SK-N-SH (cell line): ENCODE results near the gene LDLRAD1. TPM values are rescaled to one million over a fixed set of nuclear protein-coding genes. Genes with fewer than 3 reads are reported as not detected.

Experiments
- CTCF ChIA-PET: fragments of 300-600, 350-600 bp; formaldehyde crosslinking; extraction: SDS; loops from one replicate; lab custom pipeline; 2021; lab: Yijun Ruan, JAX
- POLR2A ChIA-PET: fragments of 350-600 bp; sonication (Branson Sonifier 250); formaldehyde crosslinking; extraction: SDS; loops from one replicate; lab custom pipeline; 2020; ENCODE audit warnings: antibody characterized with exemption, inconsistent platforms; lab: Yijun Ruan, JAX
- DNase-seq: peaks from one replicate; pipeline ENCODE4 v3.0.0; 2012
- H2AFZ ChIP-seq: fragments of 200-600 bp; sonication (generic); 2 replicates; pipeline ENCODE4 v1.8.1; 2016; ENCODE audit warnings: antibody characterized with exemption, mild to moderate bottlenecking, low read depth
- H3F3A ChIP-seq: fragments of 200-600 bp; sonication (generic); replicated peaks from 2 replicates; pipeline ENCODE3; 2016; ENCODE audit warnings: antibody characterized with exemption, mild to moderate bottlenecking; ENCODE audit not compliant: insufficient read depth
- H3K27ac ChIP-seq, 2 experiments: fragments of 200-500 bp in 1 of 2; fragments of 200-600 bp in 1 of 2; sonication (Bioruptor generic) in 1 of 2; sonication (generic), shearing (Covaris generic) in 1 of 2; 2 replicates each; pipeline versions ENCODE4 v1.5.1 to v1.6.1; 2014 to 2016; ENCODE audit warnings: low read depth in 2 of 2, inconsistent platforms in 1 of 2, low read length in 1 of 2, mild to moderate bottlenecking in 1 of 2, mixed read lengths in 1 of 2
- H3K27me3 ChIP-seq: fragments of 200-600 bp; sonication (generic), shearing (Covaris generic); 2 replicates; pipeline ENCODE4 v1.6.1; 2016; ENCODE audit warnings: mixed run types; ENCODE audit not compliant: insufficient read depth
- H3K36me3 ChIP-seq, 2 experiments: fragments of 200-500 bp in 1 of 2; fragments of 200-600 bp in 1 of 2; sonication (Bioruptor generic) in 1 of 2; sonication (generic) in 1 of 2; replicated peaks in 1 of 2; 2 replicates each; pipeline versions ENCODE3 to v1.5.1; 2014 to 2016; ENCODE audit warnings: low read length in 1 of 2, mild to moderate bottlenecking in 1 of 2; ENCODE audit not compliant: insufficient read depth in 2 of 2, control insufficient read depth in 1 of 2
- H3K4me1 ChIP-seq, 2 experiments: fragments of 200-500 bp in 1 of 2; fragments of 200-600 bp in 1 of 2; sonication (Bioruptor generic) in 1 of 2; sonication (generic), shearing (Covaris generic) in 1 of 2; 2 replicates each; pipeline versions ENCODE4 v1.5.1 to v1.6.1; 2014 to 2016; ENCODE audit warnings: low read depth in 1 of 2, low read length in 1 of 2, mixed run types in 1 of 2; ENCODE audit not compliant: insufficient read depth in 2 of 2, control insufficient read depth in 1 of 2
- H3K4me2 ChIP-seq: fragments of 200-600 bp; sonication (generic), shearing (Covaris generic); 2 replicates; pipeline ENCODE4 v1.6.1; 2017; ENCODE audit warnings: mixed run types
- H3K4me3 ChIP-seq, 2 experiments: fragments of 200-500 bp in 1 of 2; fragments of 200-600 bp in 1 of 2; sonication (Bioruptor generic) in 1 of 2; sonication (generic), shearing (Covaris generic) in 1 of 2; 2 replicates each; pipeline versions ENCODE4 v1.5.1 to v1.8.1; 2014 to 2016; ENCODE audit warnings: low read depth in 2 of 2, inconsistent platforms in 1 of 2, low read length in 1 of 2, mild to moderate bottlenecking in 1 of 2, mixed read lengths in 1 of 2, moderate library complexity in 1 of 2
- H3K79me2 ChIP-seq: fragments of 200-600 bp; sonication (generic); 2 replicates; pipeline ENCODE4 v1.8.1; 2017; ENCODE audit warnings: mild to moderate bottlenecking; ENCODE audit not compliant: insufficient read depth
- H3K9ac ChIP-seq: fragments of 200-600 bp; sonication (generic); 2 replicates; pipeline ENCODE4 v1.6.1; 2017; ENCODE audit warnings: mixed run types
- H3K9me2 ChIP-seq: fragments of 200-600 bp; sonication (generic); 2 replicates; pipeline ENCODE4 v1.6.1; 2017; ENCODE audit warnings: mixed run types
- H3K9me3 ChIP-seq: fragments of 200-600 bp; sonication (generic); 2 replicates; pipeline ENCODE4 v1.6.1; 2017; ENCODE audit warnings: mixed run types, mild to moderate bottlenecking, moderate library complexity
- H4K20me1 ChIP-seq: fragments of 200-600 bp; sonication (generic); 2 replicates; pipeline ENCODE4 v1.6.1; 2017; ENCODE audit warnings: mild to moderate bottlenecking, mixed run types; ENCODE audit not compliant: insufficient read depth
- ELF1 ChIP-seq: IDR thresholded peaks from 2 replicates; pipeline ENCODE4 v1.4.0; 2012
- FOXJ3 ChIP-seq: sonication (generic); formaldehyde crosslinking; IDR thresholded peaks from 2 replicates; pipeline ENCODE4 v1.5.1; 2020; ENCODE audit warnings: mild to moderate bottlenecking, missing genetic modification reagents
- GABPA ChIP-seq: IDR thresholded peaks from 2 replicates; pipeline ENCODE4 v1.4.0; 2012; ENCODE audit warnings: low read depth, mild to moderate bottlenecking
- GATA2 ChIP-seq: sonication (generic); formaldehyde crosslinking; IDR thresholded peaks from 2 replicates; pipeline ENCODE4 v1.5.0; 2020; ENCODE audit warnings: mild to moderate bottlenecking, missing genetic modification reagents
- JUND ChIP-seq: IDR thresholded peaks from 2 replicates; pipeline ENCODE4 v1.4.0; 2012
- MAX ChIP-seq: IDR thresholded peaks from 2 replicates; pipeline ENCODE4 v1.4.0; 2012; ENCODE audit warnings: low read depth
- MXI1 ChIP-seq: IDR thresholded peaks from 2 replicates; pipeline ENCODE4 v1.6.1; 2012; ENCODE audit warnings: mild to moderate bottlenecking, low read depth, low read length, improper control_type of control experiment
- NFIC ChIP-seq: IDR thresholded peaks from 2 replicates; pipeline ENCODE4 v1.4.0; 2012; ENCODE audit warnings: borderline replicate concordance
- NRF1 ChIP-seq: IDR thresholded peaks from 2 replicates; pipeline ENCODE4 v1.6.1; 2012; ENCODE audit warnings: low read depth, mild to moderate bottlenecking, low read length
- PBX3 ChIP-seq: IDR thresholded peaks from 2 replicates; pipeline ENCODE4; 2012
- POLR2AphosphoS5 ChIP-seq: IDR thresholded peaks from 2 replicates; pipeline ENCODE4 v1.6.1; 2012; ENCODE audit warnings: low read depth, low read length
- RCOR1 ChIP-seq: fragments of 150-350 bp; IDR thresholded peaks from 2 replicates; pipeline ENCODE4 v1.6.1; 2017; ENCODE audit warnings: antibody characterized with exemption, low read length
- REST ChIP-seq: IDR thresholded peaks from 2 replicates; pipeline ENCODE4 v1.6.1; 2012; ENCODE audit warnings: mild to moderate bottlenecking, low read depth, low read length, moderate library complexity
- TAF1 ChIP-seq: IDR thresholded peaks from 2 replicates; pipeline ENCODE4 v1.6.1; 2012; ENCODE audit warnings: low read depth, mild to moderate bottlenecking, low read length, moderate library complexity, borderline replicate concordance
- TCF12 ChIP-seq: IDR thresholded peaks from 2 replicates; pipeline ENCODE4 v1.4.0; 2012
- YY1 ChIP-seq: IDR thresholded peaks from 2 replicates; pipeline ENCODE4 v1.4.0; 2012; ENCODE audit warnings: low read depth, mild to moderate bottlenecking
- ZBTB33 ChIP-seq: IDR thresholded peaks from 2 replicates; pipeline ENCODE4 v1.4.0; 2012; ENCODE audit warnings: low read depth, borderline replicate concordance
- WGBS: methylation state at CpG from one replicate; pipeline ENCODE4 v1.1.6; 2017; ENCODE audit warnings: low lambda C conversion rate; 5-methylcytosine and 5-hydroxymethylcytosine counted together
- polyA plus RNA-seq, 3 experiments: library from polyadenylated mRNA; depleted of rRNA; stranded (reverse); fragments of >200 nt; gene quantifications; 2 replicates each; pipeline ENCODE4 v1.2.3, GENCODE V29; 2012

Gene LDLRAD1
- polyA plus RNA-seq, 1 of the 3 experiments (the other 2 are of a cell fraction) = not detected

GRCh38 chr1:53986458-53986857 is 31.5 kb downstream of the LDLRAD1 start:
- Histone ChIP-seq H3K9ac (no peak overlapping the region), H3K36me3 (no peaks in the 10 kb centered on the region), H3K4me1 (no peaks in the 10 kb centered on the region), H3K4me2 (no peak overlapping the region), H3K27me3 (no peaks in the 10 kb centered on the region), H3K27ac (no peak overlapping the region), H3K9me2 (no peaks in the 10 kb centered on the region), H3K79me2 (no peaks in the 10 kb centered on the region), H3K4me3 (no peak overlapping the region), H3F3A (no peaks in the 10 kb centered on the region), H3K9me3 (no peaks in the 10 kb centered on the region), H4K20me1 (no peaks in the 10 kb centered on the region), H2AFZ (no peak overlapping the region)
- TF ChIP-seq ZBTB33 (no peak), JUND (no peak), RCOR1 (no peak), TAF1 (no peak), GABPA (no peak), REST (no peak), FOXJ3 (CRISPR knock-in tag) (no peak)
- DNase-seq = no peak
- CTCF ChIA-PET = no interaction called here
- WGBS = 95% methylated on average over 3 of the region's 3 CpGs
- POLR2A ChIA-PET = no interaction called here

GRCh38 chr1:53984726-53985125 is 33.3 kb downstream of the LDLRAD1 start:
- POLR2A ChIA-PET = no interaction called here
- Histone ChIP-seq H3K9ac (no peak overlapping the region), H3K27ac (no peak overlapping the region), H3K36me3 (no peaks in the 10 kb centered on the region), H3K9me2 (no peaks in the 10 kb centered on the region), H3F3A (no peaks in the 10 kb centered on the region), H3K4me3 (no peak overlapping the region), H3K4me2 (no peak overlapping the region), H3K79me2 (no peaks in the 10 kb centered on the region), H3K9me3 (no peaks in the 10 kb centered on the region), H3K27me3 (no peaks in the 10 kb centered on the region), H3K4me1 (no peaks in the 10 kb centered on the region), H4K20me1 (no peaks in the 10 kb centered on the region), H2AFZ (no peak overlapping the region)
- CTCF ChIA-PET = no interaction called here
- no peak for DNase-seq
- TF ChIP-seq PBX3 = no peak
- TF ChIP-seq NFIC = no peak
- TF ChIP-seq MAX = no peak
- TF ChIP-seq POLR2AphosphoS5 = no peak
- TF ChIP-seq GATA2 (CRISPR knock-in tag) = no peak
- no peak for TF ChIP-seq ELF1
- no peak for TF ChIP-seq MXI1
- no peak for TF ChIP-seq YY1
- no peak for TF ChIP-seq JUND
- no peak for TF ChIP-seq NRF1
- no peak for TF ChIP-seq FOXJ3 (CRISPR knock-in tag)
- TF ChIP-seq TCF12 = no peak
- no peak for TF ChIP-seq RCOR1
